ENCODE results near the gene IDUA.

Gene IDUA

DNA sequence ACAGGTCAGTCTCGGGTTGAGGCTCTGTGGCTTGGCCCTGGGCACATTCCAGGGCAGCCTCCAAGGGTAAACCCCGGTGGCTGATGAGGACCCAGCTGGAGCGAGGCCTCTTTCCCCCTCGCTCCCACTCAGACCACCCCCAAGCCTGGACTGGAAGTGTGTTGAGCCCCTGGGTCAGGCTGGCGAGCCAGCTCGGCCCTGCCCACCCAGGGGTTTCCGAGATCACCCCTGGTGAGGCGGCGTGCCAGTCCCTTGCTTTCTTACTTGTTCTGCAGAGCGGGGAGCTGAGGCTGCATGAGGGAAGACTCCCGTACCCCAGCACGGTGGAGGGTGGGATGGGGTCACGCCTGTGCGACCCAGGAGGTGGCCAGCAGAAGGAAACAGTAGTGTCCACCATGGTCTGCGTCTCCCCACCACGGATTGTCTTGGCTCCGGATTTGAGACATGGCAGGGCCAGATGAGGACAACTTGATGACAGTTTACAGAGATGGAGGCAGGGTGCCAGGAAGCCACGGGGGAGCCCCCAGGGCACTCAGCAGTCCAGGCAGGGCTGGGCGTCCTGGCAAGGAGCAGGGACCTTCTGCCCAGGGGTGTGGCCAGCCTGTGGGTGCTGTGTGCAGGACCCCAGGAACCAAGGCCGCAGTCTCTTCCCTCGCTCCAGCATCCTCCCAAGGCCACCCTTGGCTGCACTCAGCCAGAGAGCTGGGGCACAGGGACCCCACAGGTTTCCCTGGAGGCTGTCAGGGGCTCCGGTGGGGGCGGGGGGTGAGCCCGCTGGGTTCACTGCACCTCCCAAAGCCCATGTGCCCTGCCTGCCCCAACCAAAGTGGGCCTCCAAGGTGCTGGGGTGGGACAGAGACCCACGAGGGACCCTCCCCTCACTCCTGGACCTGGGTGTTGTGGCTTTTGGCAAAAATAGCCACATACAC, 18.0 kb downstream of the IDUA start:
- POLR2A ChIA-PET = interaction anchor here (1.4 kb wide), 1 partner anchor 17 kb away, joined by 5 read pairs; no protein-coding TSS in a partner anchor
- TF ChIP-seq NFRKB (IDR thresholded peaks at IDR 0.05) (no peak), LEF1 (IDR thresholded peaks at IDR 0.05; ENCODE audit: borderline replicate concordance) (no peak), SP1 (IDR thresholded peaks at IDR 0.05) (no peak), L3MBTL2 (conservative IDR thresholded peaks at IDR 0.05) (no peak)
- DNase-seq (ENCODE audit: extremely low spot score) = no peak
- CTCF ChIA-PET = interaction anchor here (0.5 kb wide), 1 partner anchor 72 kb away, joined by 3 read pairs; no protein-coding TSS in a partner anchor

DNA sequence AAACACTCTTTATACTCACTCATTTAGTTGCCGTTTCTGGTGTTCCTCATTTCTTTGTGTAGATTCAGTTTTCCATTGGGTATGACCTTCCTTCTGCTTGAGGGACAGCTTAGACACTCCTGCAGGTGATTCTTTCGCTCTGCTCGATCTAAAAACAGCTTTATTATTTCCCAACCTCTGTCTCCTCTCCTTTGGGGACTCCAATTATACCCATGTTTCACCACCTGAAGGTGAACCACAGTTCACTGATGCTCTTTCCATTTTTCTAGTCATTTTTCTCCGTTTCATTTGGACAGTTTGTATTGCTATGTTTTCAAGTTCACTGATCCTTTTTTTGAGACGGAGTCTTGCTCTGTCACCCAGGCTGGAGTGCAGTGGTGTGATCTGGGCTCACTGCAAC, 20.0 kb downstream of the IDUA start:
- ChIA-PET CTCF (interaction anchor here (0.9 kb wide), 1 partner anchor 19 kb away, joined by 3 read pairs; no protein-coding TSS in a partner anchor), POLR2A (no interaction called here)

DNA sequence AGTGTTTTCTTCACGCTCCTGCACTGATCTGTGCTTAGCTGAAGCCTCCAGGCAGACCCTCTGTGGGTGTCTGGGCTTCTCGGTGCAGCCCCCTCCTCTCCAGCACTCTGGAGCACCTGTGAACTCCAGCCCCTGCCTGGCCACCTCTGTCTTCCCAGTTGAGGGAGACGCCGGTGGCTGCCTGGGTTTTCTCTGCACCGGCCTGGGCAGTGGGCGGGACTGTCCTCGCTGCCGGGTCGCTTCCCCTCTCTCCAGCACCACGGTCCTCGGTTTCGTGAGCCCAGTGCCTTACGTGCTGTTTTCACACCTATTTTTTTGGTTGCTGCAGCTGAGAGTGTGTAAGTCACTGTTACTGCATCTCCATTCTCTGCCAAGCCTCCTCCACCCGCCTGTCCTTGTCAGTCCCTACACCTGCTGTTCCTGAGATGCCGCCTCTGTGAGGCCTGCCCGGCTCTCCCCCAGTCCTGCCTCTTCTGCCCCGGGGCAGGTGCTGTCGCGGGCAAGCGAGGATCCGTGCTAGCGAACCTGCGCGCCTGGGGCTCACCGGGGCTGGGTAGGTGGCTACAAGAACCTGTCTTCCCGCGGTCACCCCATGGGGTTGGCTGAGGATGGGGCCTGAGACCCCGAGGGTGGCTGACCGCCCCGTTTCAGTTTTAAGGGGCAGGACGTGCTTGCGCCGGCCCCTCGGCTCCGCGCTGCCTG, 22.1 kb downstream of the IDUA start:
- TF ChIP-seq ZNF384 (IDR thresholded peaks at IDR 0.05) = no peak
- no peak for TF ChIP-seq L3MBTL2 (conservative IDR thresholded peaks at IDR 0.05)
- TF ChIP-seq SUZ12 (IDR thresholded peaks at IDR 0.05) = no peak
- TF ChIP-seq FOXA1 (IDR thresholded peaks at IDR 0.05) = no peak
- no peak for TF ChIP-seq TARDBP (IDR thresholded peaks at IDR 0.05)
- TF ChIP-seq FOXK2 (IDR thresholded peaks at IDR 0.05) = no peak
- no peak for TF ChIP-seq BHLHE40 (IDR thresholded peaks at IDR 0.05; ENCODE audit: borderline replicate concordance)
- TF ChIP-seq NFRKB (IDR thresholded peaks at IDR 0.05) = no peak
- no peak for TF ChIP-seq LEF1 (IDR thresholded peaks at IDR 0.05; ENCODE audit: borderline replicate concordance)
- ChIA-PET CTCF (no interaction called here), POLR2A (interaction anchor here (1.8 kb wide), 1 partner anchor 22 kb away, joined by 5 read pairs; the partner anchor contains the start of gene IDUA)
- DNase-seq (ENCODE audit: extremely low spot score) = no peak

More for the DNA sequence above, 20.0 kb downstream of the IDUA start:
- TF ChIP-seq SUZ12 (IDR thresholded peaks at IDR 0.05) (no peak), ELF4 (IDR thresholded peaks at IDR 0.05) (no peak), LEF1 (IDR thresholded peaks at IDR 0.05; ENCODE audit: borderline replicate concordance) (no peak), ZNF384 (IDR thresholded peaks at IDR 0.05) (no peak), FOXA1 (IDR thresholded peaks at IDR 0.05) (no peak), SP1 (IDR thresholded peaks at IDR 0.05) (no peak)
- no peak for DNase-seq (ENCODE audit: extremely low spot score)

DNA sequence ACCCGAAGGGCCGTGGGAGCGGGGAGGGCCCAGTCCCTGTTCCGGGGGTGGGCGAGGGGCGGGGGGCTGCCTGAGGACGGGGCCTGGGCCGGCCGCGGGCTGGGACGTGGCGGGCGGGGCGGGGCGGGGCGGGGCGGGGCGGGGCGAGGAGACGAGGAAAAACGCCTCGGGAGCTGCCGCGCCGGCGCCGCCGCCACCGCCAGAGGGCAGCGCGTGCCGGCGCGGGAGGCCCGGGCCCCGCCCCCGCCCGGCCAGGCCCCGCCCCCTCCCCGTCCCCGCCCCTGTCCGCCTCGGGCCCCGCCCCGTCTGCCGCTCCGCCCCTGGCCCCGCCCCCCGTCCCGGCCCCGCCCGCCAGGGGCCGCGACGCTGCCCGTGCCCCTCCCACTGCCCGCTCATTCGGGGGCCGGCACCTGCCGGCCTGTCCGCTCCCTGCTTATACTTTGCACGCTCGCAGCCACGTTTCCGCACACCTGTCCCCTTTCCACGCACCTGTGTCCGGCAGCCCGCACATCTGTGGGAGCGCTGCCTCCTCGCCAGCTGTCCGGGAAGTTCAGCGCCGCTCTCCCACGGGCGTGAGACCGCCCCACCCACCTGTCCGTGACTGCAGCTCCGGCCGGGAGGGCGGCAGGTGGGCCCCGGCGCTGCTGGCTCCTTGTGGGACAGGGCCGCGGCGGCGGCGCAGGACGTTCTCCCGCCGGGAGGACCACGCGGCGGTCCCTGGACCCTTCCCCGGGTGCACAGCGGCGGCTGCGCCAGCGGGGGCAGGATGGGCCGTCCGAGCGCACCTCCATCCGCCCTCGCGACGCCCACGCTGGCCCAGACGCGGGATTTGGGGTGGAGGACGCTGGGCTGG, 22.9 kb downstream of the IDUA start:
- ChIA-PET POLR2A (interaction anchor here (1.8 kb wide), 1 partner anchor 23 kb away, joined by 5 read pairs; the partner anchor contains the start of gene IDUA), CTCF (no interaction called here)
- TF ChIP-seq ELF4 (IDR thresholded peaks at IDR 0.05) (no peak), SUZ12 (IDR thresholded peaks at IDR 0.05) (no peak), ARNT (IDR thresholded peaks at IDR 0.05) (no peak), BHLHE40 (IDR thresholded peaks at IDR 0.05; ENCODE audit: borderline replicate concordance) (no peak), CTBP1 (IDR thresholded peaks at IDR 0.05; ENCODE audit: borderline replicate concordance) (0 out of 2 replicates have a peak, but pooled peaks have one; percentile 22), L3MBTL2 (conservative IDR thresholded peaks at IDR 0.05) (no peak), FOXA1 (IDR thresholded peaks at IDR 0.05) (no peak)
- TF ChIP-seq, protein P1, sequence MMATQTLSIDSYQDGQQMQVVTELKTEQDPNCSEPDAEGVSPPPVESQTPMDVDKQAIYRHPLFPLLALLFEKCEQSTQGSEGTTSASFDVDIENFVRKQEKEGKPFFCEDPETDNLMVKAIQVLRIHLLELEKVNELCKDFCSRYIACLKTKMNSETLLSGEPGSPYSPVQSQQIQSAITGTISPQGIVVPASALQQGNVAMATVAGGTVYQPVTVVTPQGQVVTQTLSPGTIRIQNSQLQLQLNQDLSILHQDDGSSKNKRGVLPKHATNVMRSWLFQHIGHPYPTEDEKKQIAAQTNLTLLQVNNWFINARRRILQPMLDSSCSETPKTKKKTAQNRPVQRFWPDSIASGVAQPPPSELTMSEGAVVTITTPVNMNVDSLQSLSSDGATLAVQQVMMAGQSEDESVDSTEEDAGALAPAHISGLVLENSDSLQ (IDR thresholded peaks at IDR 0.05) = no peak
- peak; percentile 94 for DNase-seq (ENCODE audit: extremely low spot score)

DNA sequence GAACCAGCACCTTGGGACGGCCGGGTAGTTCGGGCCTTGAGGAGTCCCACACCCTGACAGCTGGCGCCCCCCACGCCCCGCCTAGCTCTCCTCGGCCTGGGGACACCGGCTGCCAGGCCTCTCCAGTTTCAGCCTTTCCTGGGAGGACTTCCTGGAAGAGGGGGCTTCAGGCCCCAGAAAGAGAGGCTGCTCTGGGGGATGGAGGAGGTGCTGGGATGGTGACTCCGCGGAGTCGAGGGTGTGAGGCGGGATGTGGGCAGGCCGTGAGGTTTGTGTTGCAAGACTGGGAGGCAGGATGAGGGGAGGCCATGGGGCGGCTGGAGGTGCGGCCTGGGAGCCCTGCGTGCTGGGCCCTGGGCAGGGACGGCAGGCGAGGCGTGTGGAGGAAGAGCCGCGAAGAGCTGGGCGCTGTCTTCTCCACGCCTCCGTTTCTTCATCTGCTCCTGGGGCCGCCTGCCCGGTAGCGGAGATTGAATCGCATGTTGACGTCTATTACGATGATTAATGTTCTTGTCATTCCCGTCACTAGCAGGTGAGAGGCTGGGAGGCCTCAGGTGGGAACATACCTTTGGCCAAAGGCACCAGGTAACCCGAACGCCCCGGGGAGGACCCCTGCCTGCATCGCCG, 23.7 kb downstream of the IDUA start:
- ChIA-PET POLR2A (interaction anchor here (0.7 to 1.8 kb wide), 2 partner anchors 23 to 78 kb away, joined by 4 to 5 read pairs; partner anchors contain the start of genes GAK, IDUA and TMEM175), CTCF (no interaction called here)
- DNase-seq (ENCODE audit: extremely low spot score) = no peak
- TF ChIP-seq L3MBTL2 (conservative IDR thresholded peaks at IDR 0.05) = peak; percentile 51; the same call in 1 of the 2 replicates
- TF ChIP-seq LEF1 (IDR thresholded peaks at IDR 0.05; ENCODE audit: borderline replicate concordance) = no peak
- TF ChIP-seq SUZ12 (IDR thresholded peaks at IDR 0.05) = no peak
- TF ChIP-seq, protein P1 (IDR thresholded peaks at IDR 0.05) = peak; percentile 80
- no peak for TF ChIP-seq HDGF (IDR thresholded peaks at IDR 0.05; ENCODE audit: borderline replicate concordance)
- no peak for TF ChIP-seq SP1 (IDR thresholded peaks at IDR 0.05)
- TF ChIP-seq ZNF384 (IDR thresholded peaks at IDR 0.05) = no peak
- TF ChIP-seq ARNT (IDR thresholded peaks at IDR 0.05) = no peak
- TF ChIP-seq TARDBP (IDR thresholded peaks at IDR 0.05) = no peak
- no peak for TF ChIP-seq FOXA1 (IDR thresholded peaks at IDR 0.05)
- TF ChIP-seq FOXM1 (IDR thresholded peaks at IDR 0.05; ENCODE audit: borderline replicate concordance) = no peak
- TF ChIP-seq CTBP1 (IDR thresholded peaks at IDR 0.05; ENCODE audit: borderline replicate concordance) = no peak
- TF ChIP-seq BHLHE40 (IDR thresholded peaks at IDR 0.05; ENCODE audit: borderline replicate concordance) = no peak
- no peak for TF ChIP-seq ELF4 (IDR thresholded peaks at IDR 0.05)
- TF ChIP-seq NFRKB (IDR thresholded peaks at IDR 0.05) = no peak
- TF ChIP-seq FOXK2 (IDR thresholded peaks at IDR 0.05) = no peak
